NT2/D1 (cell line): ENCODE measurements around the gene MAZ.
"Not testable (repeated sequence)": the region's sequence is repeated elsewhere in the genome, so short reads cannot be mapped to it uniquely, and the experiment has no call there.

Source experiments
- DNase-seq: peaks from one replicate; pipeline ENCODE4 v3.0.0-alpha.2; 2011; ENCODE audit warnings: low read depth, low spot score
- H3K27me3 ChIP-seq: 2 replicates; pipeline ENCODE4 v1.6.0; 2011; ENCODE audit warnings: mild to moderate bottlenecking; ENCODE audit not compliant: insufficient read length, insufficient read depth
- H3K36me3 ChIP-seq: 2 replicates; pipeline ENCODE4 v1.6.1; 2011; ENCODE audit warnings: mild to moderate bottlenecking, low read length, mixed read lengths; ENCODE audit not compliant: insufficient read depth, insufficient read length
- H3K4me1 ChIP-seq: 2 replicates; pipeline ENCODE4 v1.5.1; 2011; ENCODE audit not compliant: insufficient read depth, insufficient read length
- H3K4me3 ChIP-seq: 2 replicates; pipeline ENCODE4 v1.5.1; 2011; ENCODE audit warnings: low read depth; ENCODE audit not compliant: insufficient read length
- H3K9ac ChIP-seq: 2 replicates; pipeline ENCODE4 v1.6.0; 2011; ENCODE audit warnings: low read depth; ENCODE audit not compliant: insufficient read length
- H3K9me3 ChIP-seq: 2 replicates; pipeline ENCODE4 v1.5.1; 2011; ENCODE audit warnings: mild to moderate bottlenecking, low read length; ENCODE audit not compliant: insufficient read depth
- SUZ12 ChIP-seq: IDR thresholded peaks from 2 replicates; pipeline ENCODE4 v1.6.1; 2011; ENCODE audit not compliant: insufficient read length, insufficient read depth; ENCODE audit errors: extremely low read depth
- YY1 ChIP-seq: IDR thresholded peaks from 2 replicates; pipeline ENCODE4 v1.6.1; 2011; ENCODE audit not compliant: insufficient read length, insufficient read depth
- ZNF274 ChIP-seq: IDR thresholded peaks from 2 replicates; pipeline ENCODE4 v1.6.1; 2011; ENCODE audit warnings: mild to moderate bottlenecking, low read depth, low read length

Gene MAZ

GRCh38 chr16:29774730-29775129, 31.6 kb upstream of the MAZ start:
- no peaks in the 10 kb centered on the region for H3K36me3 ChIP-seq

DNA sequence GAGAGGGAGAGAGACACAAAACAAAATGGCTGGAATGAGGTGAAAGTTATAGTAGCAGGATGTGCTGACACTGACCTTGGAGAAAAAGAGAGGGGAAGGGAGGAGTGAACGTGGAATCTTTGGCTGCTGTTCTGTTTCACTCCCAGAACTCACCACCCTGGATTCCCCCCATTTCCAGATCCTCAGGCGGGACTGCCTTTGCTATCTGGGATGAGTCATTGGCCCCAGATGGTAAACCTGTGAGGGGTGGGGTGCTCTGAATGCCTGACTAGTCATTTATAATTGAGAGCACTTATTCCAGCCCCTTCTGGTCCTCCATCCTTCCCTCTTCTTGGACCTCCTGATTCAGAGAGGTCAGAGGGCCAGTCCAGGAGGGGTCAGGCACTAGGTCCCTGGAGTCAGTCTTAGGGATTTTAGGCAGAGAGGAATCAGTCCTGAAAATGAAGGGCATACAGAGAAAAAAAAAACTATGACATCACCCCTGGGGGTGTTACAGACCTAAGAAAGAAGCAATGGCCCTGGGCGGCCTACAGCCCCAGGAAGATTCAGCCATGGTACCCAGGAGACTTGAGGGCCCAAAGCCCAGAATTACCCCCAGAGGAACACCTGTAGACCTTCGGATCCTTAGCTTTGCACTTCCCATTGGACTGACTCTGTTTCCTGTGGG, 30.5 kb upstream of the MAZ start:
- Histone ChIP-seq H3K4me1 (peaks cover 3% of the 10 kb centered on the region), H3K36me3 (no peaks in the 10 kb centered on the region), H3K9me3 (no peaks in the 10 kb centered on the region), H3K4me3 (no peak overlapping the region), H3K27me3 (peaks cover 5% of the 10 kb centered on the region), H3K9ac (no peak overlapping the region)
- no peak for TF ChIP-seq SUZ12
- TF ChIP-seq ZNF274: no peak
- no peak for TF ChIP-seq YY1
- DNase-seq: no peak

More at GRCh38 chr16:29774730-29775129, 31.6 kb upstream of the MAZ start:
- TF ChIP-seq YY1 (no peak), SUZ12 (no peak), ZNF274 (no peak)
- Histone ChIP-seq H3K9ac (no peak overlapping the region), H3K4me3 (no peak overlapping the region), H3K4me1 (peaks cover 3% of the 10 kb centered on the region), H3K9me3 (no peaks in the 10 kb centered on the region), H3K27me3 (peaks cover 3% of the 10 kb centered on the region)
- no peak for DNase-seq

- TF ChIP-seq ZNF274: no peak
- TF ChIP-seq YY1: no peak
- no peak for TF ChIP-seq SUZ12
- Histone ChIP-seq H3K36me3 (no peaks in the 10 kb centered on the region), H3K27me3 (peaks cover 10% of the 10 kb centered on the region), H3K4me1 (peaks cover 3% of the 10 kb centered on the region), H3K9ac (no peak within 1 kb of the TSS), H3K9me3 (no peaks in the 10 kb centered on the region), H3K4me3 (no peak within 1 kb of the TSS)
- DNase-seq: no peak
These were observed 28.6 kb upstream of the MAZ start, which contains the start of gene ZG16 for GRCh38 chr16:29777576-29778350. ZG16 (plus strand) TSS chr16:29778256; CDS start chr16:29779267, 1,011 bp downstream.

DNA sequence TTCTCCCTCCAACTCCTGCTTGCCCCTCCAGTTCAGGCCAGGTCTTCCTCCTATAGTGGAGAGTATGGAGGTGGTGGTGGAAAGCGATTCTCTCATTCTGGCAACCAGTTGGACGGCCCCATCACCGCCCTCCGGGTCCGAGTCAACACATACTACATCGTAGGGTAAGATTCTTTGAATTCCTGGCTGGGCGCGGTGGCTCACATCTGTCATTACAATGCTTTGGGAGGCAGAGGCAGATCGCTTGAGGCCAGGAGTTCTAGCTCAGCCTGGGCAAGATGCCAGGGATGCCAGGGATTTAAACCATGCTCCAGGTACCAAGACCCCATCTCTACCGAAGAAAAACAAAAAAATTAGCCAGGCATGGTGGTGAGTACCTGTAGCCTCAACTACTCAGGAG, 26.9 kb upstream of the MAZ start:
- no peak for TF ChIP-seq YY1
- no peak for TF ChIP-seq ZNF274
- no peak for TF ChIP-seq SUZ12
- Histone ChIP-seq H3K4me1 (peaks cover 7% of the 10 kb centered on the region), H3K9me3 (no peaks in the 10 kb centered on the region), H3K36me3 (no peaks in the 10 kb centered on the region), H3K27me3 (peaks cover 10% of the 10 kb centered on the region), H3K9ac (no peak overlapping the region), H3K4me3 (no peak overlapping the region)
- DNase-seq: no peak

DNA sequence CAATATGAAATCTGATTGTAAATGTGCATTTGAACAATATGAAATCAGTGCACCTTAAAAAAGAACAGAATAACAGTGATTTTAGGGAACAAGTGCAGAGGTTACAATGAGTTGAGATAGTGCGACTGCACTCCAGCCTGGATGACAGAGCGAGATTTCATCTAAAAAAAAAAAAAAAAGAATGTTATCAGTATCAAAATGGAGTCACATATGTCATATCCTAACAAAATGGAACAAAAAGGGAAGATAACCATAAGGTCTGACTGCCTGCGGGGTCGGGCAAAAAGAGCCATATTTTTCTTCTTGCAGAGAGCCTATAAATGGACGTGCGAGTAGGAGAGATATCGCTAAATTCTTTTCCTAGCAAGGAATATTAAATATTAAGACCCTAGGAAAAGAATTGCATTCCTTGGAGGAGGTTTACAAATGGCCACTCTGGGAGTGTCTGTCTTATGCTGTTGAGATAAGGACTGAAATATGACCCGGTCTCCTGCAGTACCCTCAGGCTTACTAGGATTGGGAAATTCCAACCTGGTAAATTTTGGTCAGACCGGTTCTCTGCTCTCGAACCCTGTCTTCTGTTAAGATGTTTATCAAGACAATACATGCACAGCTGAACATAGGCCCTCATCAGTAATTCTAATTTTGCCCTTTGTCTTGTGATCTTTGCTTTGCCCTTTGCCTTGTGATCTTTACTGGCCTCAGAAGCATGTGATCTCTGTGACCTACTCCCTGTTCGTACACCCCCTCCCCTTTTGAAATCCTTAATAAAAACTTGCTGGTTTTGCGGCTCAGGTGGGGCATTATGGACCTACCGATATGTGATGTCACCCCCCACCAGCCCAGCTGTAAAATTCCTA, 23.0 kb upstream of the MAZ start:
- DNase-seq, H3K4me1 ChIP-seq, H3K4me3 ChIP-seq, H3K9ac ChIP-seq, H3K36me3 ChIP-seq, H3K9me3 ChIP-seq: not testable (repeated sequence)
- H3K27me3 ChIP-seq: peaks cover 13% of the 10 kb centered on the region

GRCh38 chr16:29784157-29784556, 22.2 kb upstream of the MAZ start:
- H3K9ac ChIP-seq: no peak overlapping the region
- no peaks in the 10 kb centered on the region for H3K9me3 ChIP-seq
- H3K36me3 ChIP-seq: no peaks in the 10 kb centered on the region
- no peak for DNase-seq
- peaks cover 10% of the 10 kb centered on the region for H3K27me3 ChIP-seq
- no peak overlapping the region for H3K4me3 ChIP-seq
- TF ChIP-seq YY1 (no peak), ZNF274 (no peak), SUZ12 (no peak)
- H3K4me1 ChIP-seq: peaks cover 8% of the 10 kb centered on the region

GRCh38 chr16:29784901-29785500, 21.3 kb upstream of the MAZ start:
- Histone ChIP-seq H3K4me1 (peaks cover 6% of the 10 kb centered on the region), H3K27me3 (peaks cover 10% of the 10 kb centered on the region), H3K36me3 (no peaks in the 10 kb centered on the region), H3K4me3 (no peak overlapping the region), H3K9ac (peak overlapping the region; percentile 51), H3K9me3 (no peaks in the 10 kb centered on the region)
- peak; percentile 74 for DNase-seq
- TF ChIP-seq SUZ12 (no peak), YY1 (peak; percentile 34), ZNF274 (no peak)

DNA sequence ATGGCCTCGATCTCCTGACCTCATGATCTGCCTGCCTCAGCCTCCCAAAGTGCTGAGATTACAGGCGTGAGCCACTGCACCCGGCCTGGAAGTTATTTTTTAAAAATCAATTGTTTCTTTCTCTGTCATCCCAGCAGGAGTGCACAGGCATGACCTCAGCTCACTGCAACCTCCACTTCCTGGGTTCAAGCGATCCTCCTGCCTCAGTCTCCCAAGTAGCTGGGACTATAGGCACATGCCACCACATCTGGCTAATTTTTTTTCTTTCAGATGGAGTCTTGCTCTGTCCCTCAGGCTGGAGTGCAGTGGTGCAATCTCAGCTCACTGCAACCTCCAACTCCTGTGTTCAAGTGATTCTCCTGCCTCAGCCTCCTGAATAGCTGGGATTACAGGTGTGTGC, 19.2 kb upstream of the MAZ start:
- not testable (repeated sequence) for DNase-seq, H3K27me3 ChIP-seq, H3K4me1 ChIP-seq, H3K36me3 ChIP-seq, H3K4me3 ChIP-seq, H3K9me3 ChIP-seq, H3K9ac ChIP-seq
